KOPT-K1 (cell line): ENCODE data around the gene CMTM7.

Experiments used
- H3K27ac ChIP-seq: fragments of 200-600 bp; sonication (generic); 2 replicates; pipeline ENCODE4 v1.5.1; 2016; ENCODE audit warnings: antibody characterized with exemption, mild to moderate bottlenecking, low read depth, low read length; ENCODE audit not compliant: poor library complexity, severe bottlenecking
- H3K36me3 ChIP-seq: fragments of 200-600 bp; sonication (generic); 2 replicates; pipeline ENCODE4 v1.5.1; 2017; ENCODE audit warnings: antibody characterized with exemption, mild to moderate bottlenecking, low read length, moderate library complexity; ENCODE audit not compliant: insufficient read depth
- H3K9me3 ChIP-seq: fragments of 200-600 bp; sonication (generic); 2 replicates; pipeline ENCODE4 v1.5.1; 2017; ENCODE audit warnings: antibody characterized with exemption, low read length, mild to moderate bottlenecking; ENCODE audit not compliant: insufficient read depth, poor library complexity, severe bottlenecking

CMTM7 gene, protein sequence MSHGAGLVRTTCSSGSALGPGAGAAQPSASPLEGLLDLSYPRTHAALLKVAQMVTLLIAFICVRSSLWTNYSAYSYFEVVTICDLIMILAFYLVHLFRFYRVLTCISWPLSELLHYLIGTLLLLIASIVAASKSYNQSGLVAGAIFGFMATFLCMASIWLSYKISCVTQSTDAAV

DNA sequence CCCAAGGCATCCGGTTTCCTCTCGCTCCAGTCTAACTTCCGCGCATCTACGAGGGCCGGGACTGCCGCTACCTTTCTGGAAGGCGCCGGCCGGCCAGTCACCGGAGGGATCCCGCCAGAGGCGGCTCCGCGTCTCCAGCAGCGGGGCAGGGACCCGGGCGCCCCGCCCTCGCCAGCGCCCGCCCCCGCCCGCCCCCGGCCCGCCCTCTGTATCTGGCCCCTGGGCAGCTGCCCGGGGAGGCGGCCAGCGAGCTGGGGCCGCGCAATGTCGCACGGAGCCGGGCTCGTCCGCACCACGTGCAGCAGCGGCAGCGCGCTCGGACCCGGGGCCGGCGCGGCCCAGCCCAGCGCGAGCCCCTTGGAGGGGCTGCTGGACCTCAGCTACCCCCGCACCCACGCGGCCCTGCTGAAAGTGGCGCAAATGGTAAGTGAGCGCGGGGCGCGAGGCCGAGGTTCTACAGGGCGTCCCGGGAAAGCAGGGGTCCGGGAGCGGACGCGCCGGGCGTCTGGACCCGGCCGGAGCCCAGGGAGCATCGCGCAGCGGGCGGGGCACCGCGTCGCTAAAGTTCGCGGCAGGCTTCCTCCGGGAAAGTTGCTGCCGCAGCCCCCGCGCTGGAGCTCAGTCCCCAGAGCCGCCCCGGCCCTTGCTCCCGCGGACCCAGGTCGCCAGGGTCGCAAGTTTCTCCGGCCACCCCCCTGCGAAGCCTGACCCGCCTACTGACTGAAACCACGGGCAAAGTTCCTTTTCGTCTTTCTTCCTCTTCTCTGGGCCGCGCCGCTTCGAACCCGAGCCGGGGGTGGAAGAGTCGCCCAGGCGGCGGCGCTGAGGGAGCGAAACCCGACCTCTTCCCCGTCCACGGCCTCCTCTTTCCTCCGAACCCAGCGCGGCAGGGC lies at the start of gene CMTM7:
Gene CMTM7 (plus strand): TSS at position 211 of the 893 bp plus-strand sequence. CDS start 54 bp downstream, at position 265.
- Histone ChIP-seq H3K36me3 (no peaks in the 10 kb centered on the region), H3K9me3 (no peaks in the 10 kb centered on the region), H3K27ac (no peak within 1 kb of the TSS)

DNA sequence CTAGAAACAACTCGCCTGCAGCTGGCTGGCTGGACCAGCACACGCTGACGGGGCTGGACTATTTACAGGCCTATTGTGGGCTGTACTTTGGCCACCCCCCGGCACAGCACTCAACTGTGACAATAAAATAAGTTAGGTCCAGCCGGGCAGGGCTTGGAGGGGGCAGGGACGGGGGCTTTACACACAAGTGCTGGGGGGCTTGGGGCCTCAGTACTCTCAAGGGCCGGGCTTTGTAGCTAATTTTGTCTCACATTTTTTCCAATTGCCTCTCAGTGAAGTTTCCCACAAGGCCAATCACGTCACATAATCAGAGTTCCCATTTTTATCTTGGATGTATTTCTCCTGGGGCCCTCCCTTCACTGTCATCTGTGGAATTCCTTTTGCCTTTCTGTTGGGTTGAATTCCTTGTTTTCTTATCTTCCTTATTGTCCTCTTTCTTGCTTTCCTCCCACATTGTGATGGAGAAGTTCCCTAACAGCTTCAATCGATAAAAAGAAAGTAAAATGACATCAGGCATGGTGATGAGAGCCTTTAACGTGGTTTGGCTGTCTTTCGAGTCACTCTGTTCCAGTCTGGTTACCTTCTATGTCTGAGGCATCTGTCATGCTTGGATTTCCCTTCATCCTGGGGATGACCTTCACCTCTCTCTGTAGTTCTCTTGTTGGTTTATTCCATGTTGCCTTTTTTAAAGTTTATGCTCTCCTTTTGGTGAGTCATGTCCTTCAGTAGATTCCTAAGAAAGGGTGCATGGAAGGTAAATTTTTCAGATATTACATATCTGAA lies 44.1 kb upstream of the CMTM7 start:
- no peak overlapping the region for H3K27ac ChIP-seq
- no peaks in the 10 kb centered on the region for H3K9me3 ChIP-seq
- no peaks in the 10 kb centered on the region for H3K36me3 ChIP-seq

DNA sequence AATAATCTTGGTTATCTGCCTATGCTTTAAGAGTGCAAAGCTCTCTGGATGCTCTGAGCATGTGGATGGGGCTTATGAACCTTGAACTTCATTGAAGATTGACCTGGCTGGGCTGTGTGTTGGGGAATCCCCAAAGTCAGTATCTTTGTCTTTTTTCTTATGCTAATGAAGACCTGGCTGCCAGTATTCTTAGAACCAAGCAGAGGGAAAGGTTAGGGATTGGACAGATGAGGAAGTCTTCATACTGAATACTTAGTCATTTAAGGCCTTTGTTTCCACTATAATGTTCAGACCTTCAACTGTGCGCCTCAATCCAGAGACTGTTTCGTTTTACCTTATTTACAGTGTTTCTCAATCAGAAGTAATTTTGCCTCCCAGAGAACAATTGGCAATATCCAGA lies 42.5 kb upstream of the CMTM7 start:
- Histone ChIP-seq H3K9me3 (no peaks in the 10 kb centered on the region), H3K27ac (no peak overlapping the region), H3K36me3 (no peaks in the 10 kb centered on the region)

DNA sequence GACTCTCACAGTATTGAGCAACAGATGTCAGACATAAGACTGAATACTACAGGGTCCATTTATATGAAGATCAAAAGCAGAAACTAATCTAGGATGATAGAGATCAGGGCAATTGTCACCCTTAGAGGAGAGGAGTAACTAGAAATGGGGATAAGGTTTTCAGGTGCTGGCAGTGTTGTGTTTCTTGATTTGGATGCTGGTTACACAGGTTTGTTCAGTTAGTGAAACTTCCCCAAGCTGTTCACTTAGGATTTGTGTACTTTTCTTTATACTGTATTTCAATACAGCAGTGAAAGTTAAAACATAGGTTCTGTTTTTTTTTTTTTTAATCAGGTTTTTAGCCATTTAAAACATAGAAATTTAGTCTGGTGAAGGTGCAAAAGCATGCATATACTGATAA lies 39.1 kb upstream of the CMTM7 start:
- H3K9me3 ChIP-seq = no peaks in the 10 kb centered on the region
- no peak overlapping the region for H3K27ac ChIP-seq
- no peaks in the 10 kb centered on the region for H3K36me3 ChIP-seq

DNA sequence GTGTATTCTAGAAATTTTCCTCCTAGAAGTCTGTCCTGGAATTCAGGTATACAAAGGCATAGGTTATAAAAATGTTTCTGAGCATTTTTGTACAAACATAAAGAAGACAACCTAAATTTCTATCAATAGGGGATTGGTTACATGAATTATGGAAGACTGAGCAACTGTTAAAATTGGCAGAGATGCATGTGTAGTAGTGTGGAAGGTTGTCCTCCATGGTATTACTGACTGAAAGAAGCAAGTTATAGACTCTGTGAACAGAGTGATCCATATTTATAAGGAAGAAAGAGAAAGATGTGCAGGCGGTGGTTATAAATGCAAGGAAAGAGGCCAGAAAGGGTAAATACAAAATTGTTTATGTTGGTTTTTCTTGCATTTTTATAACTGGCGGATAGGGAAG lies 38.3 kb upstream of the CMTM7 start:
- no peaks in the 10 kb centered on the region for H3K9me3 ChIP-seq
- no peaks in the 10 kb centered on the region for H3K36me3 ChIP-seq
- H3K27ac ChIP-seq = no peak overlapping the region

DNA sequence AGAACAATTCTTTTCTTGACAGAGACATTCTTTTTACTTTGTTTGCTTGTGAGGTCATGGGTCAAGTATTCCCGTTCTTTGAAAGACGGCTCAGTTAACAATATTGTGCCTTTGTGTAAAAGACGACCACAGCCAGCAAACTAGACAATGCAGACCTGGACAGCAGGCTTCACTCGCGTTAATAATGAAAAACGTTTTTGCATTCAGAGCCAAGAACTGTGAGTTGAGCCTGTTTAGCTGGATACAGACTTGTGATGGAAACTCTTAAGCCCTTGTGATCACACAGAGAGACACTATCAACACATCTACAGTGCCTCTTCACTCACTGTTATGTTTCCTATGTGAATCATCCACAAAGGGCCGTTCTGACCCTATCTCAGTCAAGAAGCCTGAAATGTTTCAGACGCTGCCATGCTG lies 37.3 kb upstream of the CMTM7 start:
- no peak overlapping the region for H3K27ac ChIP-seq
- H3K36me3 ChIP-seq = no peaks in the 10 kb centered on the region
- H3K9me3 ChIP-seq = no peaks in the 10 kb centered on the region

DNA sequence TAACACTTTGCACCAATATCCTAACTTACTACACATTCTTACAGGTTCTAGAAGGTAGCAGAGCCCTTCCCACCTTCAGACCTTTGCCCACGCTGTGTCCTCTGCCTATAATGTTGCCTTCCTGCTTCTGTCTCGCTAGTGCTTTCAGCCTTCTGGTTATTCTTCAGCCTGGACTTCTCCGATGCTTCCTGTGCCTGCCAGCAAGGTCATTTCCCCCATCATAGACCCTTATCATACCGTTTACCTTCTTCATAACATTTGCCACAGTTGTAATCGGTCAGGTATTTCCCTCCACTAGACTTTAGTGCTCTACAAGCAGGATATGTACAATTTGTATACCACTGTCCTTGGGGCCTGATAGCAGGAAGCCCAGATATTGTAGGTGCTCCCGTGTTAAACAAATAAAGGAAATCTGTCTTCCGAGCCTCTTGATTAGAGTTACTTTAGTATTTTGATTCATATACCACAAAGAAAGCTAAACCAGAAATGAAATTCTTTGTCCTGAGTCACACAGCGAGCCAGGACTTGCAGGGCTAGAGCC lies 35.8 kb upstream of the CMTM7 start:
- no peaks in the 10 kb centered on the region for H3K36me3 ChIP-seq
- H3K9me3 ChIP-seq = no peaks in the 10 kb centered on the region
- no peak overlapping the region for H3K27ac ChIP-seq

DNA sequence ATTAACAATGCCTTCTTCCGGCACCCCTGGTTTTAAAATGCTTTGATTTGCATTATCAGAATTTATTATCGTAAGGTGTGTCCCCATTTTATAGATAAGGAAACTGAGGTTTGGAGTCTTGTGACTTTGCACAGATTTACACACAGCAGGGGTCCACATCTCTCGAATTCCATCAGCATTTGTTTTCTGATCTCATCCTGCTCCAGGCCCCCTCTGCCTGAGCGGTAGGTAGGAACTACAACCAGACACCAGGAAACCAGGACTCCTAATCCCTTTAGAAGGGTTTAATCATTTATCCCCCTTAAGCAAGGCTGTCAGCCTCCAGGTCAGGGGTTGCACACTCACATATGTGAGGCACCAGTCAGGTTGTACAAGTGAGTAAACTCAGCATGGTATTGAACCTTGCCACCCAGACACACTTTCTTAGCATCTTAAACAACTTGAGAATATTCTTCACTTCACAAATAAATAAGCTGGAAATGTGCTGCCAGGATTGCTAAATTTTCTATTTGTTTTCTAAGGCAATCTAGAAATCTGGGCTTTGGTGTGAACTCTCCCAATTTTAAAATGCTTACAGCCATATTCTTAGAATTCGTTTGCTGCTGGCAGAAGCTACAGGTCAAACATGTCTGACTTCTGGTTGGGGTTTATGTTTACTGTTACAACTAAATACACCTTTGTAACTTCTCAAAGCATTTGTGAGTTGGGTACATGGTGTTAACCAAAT lies 31.7 kb upstream of the CMTM7 start:
- Histone ChIP-seq H3K27ac (no peak overlapping the region), H3K9me3 (no peaks in the 10 kb centered on the region), H3K36me3 (0 out of 2 replicates have a peak, but pooled peaks cover 10% of the 10 kb centered on the region)

DNA sequence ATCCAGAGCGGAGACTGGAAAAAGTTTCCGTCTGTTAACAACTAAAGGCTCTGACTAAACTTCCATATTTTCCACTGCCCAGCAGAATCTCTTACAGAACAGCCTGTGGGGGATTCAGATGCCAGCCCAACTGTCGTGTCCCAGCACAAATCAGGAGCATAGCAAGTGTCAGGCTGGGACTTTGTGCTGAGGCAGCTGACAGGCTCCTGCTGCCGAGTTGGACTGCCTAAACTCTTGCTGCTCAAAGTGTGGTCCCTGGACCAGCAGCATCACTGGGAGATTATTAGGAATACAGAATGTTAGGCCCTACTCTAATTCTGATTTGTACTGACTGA lies 31.2 kb upstream of the CMTM7 start:
- 0 out of 2 replicates have a peak, but pooled peaks cover 10% of the 10 kb centered on the region for H3K36me3 ChIP-seq

DNA sequence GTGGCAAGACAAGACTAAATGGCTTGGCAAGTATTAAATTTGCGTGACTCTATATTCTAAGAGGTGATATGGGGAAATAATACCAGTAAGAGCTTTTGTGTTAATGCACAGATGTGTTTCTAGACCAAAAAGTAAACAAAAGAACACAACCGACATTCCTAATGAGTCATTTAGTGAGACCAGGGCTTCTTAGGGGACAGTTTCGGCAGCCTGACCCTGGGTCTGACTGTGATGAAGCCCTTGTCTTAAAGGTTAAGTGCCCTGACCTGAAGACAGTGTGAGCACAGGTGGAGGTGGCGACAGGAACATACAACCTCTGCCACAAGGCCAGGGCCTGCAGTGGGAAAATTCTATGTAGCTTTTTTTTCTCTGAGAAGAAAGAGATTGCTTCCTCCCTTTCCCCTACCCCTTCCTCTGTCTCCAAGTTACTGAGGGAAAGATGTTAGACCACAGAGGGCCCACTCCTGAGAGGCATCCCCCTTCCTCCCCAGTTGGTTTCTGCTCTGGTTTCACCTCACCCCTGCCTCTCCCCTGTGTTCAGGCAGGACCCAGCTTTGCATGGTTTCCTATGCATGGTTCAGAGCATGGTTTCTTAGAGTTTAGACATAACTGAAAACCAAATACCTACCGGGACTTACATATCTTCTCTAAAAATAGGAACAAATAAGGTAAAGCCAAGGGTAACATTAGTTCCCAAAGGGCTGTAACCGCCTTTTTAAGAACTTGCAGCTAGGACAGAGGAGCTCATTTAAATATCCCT lies 24.8 kb upstream of the CMTM7 start:
- Histone ChIP-seq H3K27ac (peak overlapping the region; percentile 65), H3K36me3 (0 out of 2 replicates have a peak, but pooled peaks cover 10% of the 10 kb centered on the region), H3K9me3 (no peaks in the 10 kb centered on the region)

More for the DNA sequence above, 31.2 kb upstream of the CMTM7 start:
- H3K27ac ChIP-seq = no peak overlapping the region
- H3K9me3 ChIP-seq = no peaks in the 10 kb centered on the region

DNA sequence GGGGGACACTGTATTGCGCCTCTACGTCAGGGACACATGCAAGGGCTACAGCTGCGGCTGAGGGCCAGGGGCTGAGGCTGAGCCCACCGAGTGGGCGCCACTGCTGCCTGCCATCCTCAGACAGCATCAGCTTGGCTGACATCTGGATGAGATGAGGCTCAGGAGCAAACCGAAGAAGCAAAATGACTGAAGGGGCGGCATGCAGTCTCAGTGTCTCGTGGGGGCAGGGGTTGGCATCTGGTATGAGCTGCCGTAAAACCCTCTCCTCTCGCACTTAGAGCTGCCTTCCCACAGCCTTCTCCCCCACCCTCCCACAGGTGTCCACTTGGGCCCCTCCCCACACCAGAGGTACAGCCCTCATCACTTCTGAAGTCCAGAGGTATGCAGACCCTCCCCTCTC lies 24.2 kb upstream of the CMTM7 start:
- Histone ChIP-seq H3K9me3 (no peaks in the 10 kb centered on the region), H3K36me3 (0 out of 2 replicates have a peak, but pooled peaks cover 7% of the 10 kb centered on the region), H3K27ac (peak overlapping the region; percentile 65)

DNA sequence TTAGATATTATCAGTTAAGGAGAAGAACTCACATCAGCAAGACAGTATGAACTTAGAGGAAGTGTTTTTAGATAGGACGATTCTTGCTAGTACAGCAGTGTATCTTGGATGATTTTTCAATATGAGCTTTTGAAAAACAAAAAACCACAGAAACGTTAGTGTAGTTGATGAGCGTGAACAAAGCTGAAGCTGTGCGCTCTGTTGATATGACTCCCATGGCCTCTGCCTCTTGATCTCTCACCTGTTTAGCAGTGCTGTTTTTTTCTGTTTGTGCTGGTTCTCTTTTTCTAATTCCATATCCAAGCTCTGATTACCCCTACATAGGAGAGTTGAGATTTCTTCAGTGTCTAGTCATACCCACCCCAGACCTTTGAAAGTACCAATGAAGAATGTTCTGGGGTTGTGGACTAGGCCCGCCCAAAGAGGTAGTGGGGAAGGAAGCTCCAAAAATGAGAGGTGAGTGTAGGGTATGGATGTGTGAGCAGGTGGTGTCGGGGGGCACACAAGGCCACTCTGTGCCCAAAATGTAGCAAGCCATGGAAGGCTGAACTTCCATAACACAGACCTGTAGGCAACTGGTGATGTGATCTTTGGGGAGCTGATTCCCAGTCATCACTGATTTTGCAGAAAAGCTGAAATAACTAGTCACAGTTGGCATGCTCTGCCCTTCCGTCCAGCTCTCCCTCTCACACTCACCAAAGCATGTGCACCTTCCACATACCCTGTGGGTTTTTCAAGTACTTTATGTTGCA lies 20.0 kb upstream of the CMTM7 start:
- Histone ChIP-seq H3K27ac (peak overlapping the region; percentile 89), H3K9me3 (no peaks in the 10 kb centered on the region), H3K36me3 (no peaks in the 10 kb centered on the region)

DNA sequence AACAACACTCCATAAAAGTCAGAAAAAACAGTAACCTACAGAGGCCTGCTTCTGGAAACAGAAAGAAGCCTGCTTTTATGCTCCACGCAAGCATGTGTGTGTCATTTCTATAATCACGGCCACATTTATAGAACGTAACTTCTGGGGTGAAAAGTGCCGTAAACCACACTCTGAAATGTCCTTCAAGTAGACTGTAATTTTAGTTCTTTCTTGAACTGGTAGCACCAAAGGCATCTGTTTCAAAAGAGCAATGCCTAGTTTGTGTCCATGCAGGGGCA lies 19.5 kb upstream of the CMTM7 start:
- Histone ChIP-seq H3K9me3 (no peaks in the 10 kb centered on the region), H3K27ac (peak overlapping the region; percentile 89), H3K36me3 (no peaks in the 10 kb centered on the region)
